KOPT-K1 (cell line): ENCODE results near the gene ZNF552.
"Not testable (repeated sequence)": the region's sequence is repeated elsewhere in the genome, so short reads cannot be mapped to it uniquely, and the experiment has no call there.

Experiments used
- H3K27ac ChIP-seq: fragments of 200-600 bp; sonication (generic); 2 replicates; pipeline ENCODE4 v1.5.1; 2016; ENCODE audit warnings: antibody characterized with exemption, mild to moderate bottlenecking, low read depth, low read length; ENCODE audit not compliant: poor library complexity, severe bottlenecking
- H3K36me3 ChIP-seq: fragments of 200-600 bp; sonication (generic); 2 replicates; pipeline ENCODE4 v1.5.1; 2017; ENCODE audit warnings: antibody characterized with exemption, mild to moderate bottlenecking, low read length, moderate library complexity; ENCODE audit not compliant: insufficient read depth
- H3K9me3 ChIP-seq: fragments of 200-600 bp; sonication (generic); 2 replicates; pipeline ENCODE4 v1.5.1; 2017; ENCODE audit warnings: antibody characterized with exemption, low read length, mild to moderate bottlenecking; ENCODE audit not compliant: insufficient read depth, poor library complexity, severe bottlenecking

ZNF552 gene

DNA sequence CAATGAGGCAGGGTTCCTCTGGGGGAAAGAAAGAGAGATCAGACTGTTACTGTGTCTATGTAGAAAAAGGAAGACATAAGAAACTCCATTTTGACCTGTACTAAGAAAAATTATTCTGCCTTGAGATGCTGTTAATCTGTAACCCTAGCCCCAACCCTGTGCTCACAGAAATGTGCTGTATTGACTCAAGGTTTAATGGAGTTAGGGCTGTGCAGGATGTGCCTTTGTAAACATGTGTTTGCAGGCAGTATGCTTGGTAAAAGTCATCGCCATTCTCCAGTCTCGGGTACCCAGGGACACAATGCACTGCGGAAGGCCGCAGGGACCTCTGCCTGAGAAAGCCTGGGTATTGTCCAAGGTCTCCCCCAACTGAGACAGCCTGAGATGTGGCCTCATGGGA lies 8.9 kb upstream of the ZNF552 start:
- peaks cover 68% of the 10 kb centered on the region for H3K36me3 ChIP-seq
- H3K9me3 ChIP-seq, H3K27ac ChIP-seq: not testable (repeated sequence)

DNA sequence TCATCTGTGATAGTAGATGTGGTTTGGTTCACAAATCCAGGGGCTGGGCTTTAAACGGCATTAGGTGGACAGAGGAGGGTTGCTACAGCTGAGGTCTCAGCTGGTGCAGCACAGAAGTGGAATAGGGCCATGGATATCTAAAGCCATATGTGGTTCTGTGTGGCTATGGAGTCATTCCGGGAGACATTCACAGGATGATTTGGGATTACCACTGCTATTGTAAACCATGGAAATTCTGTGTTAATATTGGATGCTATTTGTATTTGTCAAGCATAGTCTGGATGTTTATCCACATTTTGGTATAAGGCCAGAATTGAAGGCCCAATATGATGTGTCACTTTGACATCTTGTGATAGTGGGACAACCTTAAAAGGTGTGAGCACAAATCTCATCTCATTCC lies 8.4 kb upstream of the ZNF552 start:
- not testable (repeated sequence) for H3K27ac ChIP-seq, H3K9me3 ChIP-seq
- H3K36me3 ChIP-seq, result peaks cover 64% of the 10 kb centered on the region

DNA sequence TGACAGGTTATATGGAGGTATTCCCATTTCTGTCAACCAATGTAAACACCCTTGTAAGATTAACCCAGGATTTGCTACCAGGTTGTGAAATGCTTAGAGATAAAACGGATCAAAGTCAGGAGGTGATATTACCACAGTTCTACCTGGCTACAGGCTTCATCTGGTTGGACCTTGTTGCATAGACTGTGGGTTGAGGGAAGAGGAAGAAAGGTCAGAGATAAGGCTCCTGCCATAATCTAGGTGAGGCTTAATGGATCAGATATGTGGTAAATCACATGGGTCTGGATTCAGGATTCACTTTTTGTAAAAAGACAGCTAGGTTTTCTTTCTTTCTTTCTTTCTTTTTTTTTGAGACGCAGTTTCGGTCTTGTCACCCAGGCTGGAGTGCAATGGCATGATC lies 6.8 kb upstream of the ZNF552 start:
- not testable (repeated sequence) for H3K27ac ChIP-seq, H3K9me3 ChIP-seq
- peaks cover 51% of the 10 kb centered on the region for H3K36me3 ChIP-seq

DNA sequence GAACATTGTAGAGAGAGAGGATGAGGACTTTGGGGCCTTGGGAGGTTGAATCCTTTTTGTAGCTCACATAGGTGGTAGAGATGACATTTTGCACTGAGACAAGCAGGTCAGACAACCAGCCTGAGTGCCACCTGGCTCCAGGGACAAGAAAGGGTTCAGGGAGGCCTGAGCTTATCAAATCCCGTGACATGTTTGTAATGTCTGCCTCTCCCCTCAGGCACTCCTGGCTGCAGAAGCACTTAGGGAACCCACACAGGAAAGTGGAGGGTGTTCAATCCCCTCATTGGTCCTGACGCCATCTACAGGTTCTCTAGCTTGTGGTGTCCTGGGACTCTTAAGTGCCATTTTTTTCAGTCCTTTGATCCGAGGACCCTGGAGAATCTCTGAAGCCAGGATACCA lies 6.4 kb upstream of the ZNF552 start:
- not testable (repeated sequence) for H3K9me3 ChIP-seq
- H3K27ac ChIP-seq, result peak overlapping the region; percentile 76
- H3K36me3 ChIP-seq, result peaks cover 47% of the 10 kb centered on the region

DNA sequence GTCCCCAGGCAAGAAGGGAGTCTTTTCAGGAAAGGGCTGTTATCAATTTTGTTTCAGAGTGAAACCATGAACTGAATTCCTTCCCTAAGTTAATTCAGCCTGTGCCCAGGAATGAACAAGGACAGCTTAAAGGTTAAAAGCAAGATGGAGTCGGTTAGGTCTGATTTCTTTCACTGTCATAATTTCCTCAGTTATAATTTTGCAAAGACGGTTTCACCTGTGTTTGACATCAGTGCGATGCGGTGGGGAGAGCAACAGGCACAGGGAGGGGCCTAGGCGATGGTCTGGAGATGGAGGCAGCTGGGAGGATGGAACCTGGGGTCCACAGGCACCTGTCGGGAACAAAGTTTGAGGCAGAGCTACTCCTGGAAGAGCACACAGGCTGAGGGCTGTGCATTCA lies 5.9 kb upstream of the ZNF552 start:
- Histone ChIP-seq H3K36me3 (peaks cover 42% of the 10 kb centered on the region), H3K27ac (peak overlapping the region; percentile 76), H3K9me3 (no peaks in the 10 kb centered on the region)

DNA sequence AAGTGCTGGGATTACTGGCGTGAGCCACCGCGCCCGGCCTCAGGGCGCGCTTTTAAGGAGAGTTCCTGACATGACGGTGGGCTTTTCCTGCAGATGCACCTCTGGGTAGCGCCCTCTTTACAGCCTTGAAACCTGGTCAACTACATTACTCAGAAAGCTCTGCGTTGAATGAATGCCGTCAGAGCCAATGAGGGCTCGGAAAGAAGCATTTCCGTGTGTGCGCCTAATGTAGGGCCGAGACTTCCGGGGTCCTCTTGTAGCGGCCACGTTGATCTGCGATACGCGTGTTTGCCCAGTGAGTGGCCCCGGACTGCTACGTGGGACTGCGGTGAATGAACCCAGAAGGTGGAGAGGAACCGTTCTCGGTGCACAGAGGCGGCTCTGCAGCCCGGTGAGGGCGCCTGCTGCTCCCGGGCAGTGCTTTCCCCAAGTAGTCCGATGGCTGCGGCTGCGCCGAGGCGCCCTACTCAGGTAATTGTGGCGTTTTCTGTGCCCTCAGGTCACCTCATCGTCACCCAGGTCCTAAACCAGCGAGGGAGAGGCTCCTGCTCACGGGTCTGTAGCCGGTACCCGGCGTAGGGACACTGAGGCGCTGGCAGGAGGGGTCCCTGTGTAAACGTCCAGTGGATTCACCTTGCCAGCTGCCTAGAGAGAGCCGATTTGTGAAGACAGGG lies 4.9 kb upstream of the ZNF552 start:
- peaks cover 32% of the 10 kb centered on the region for H3K36me3 ChIP-seq
- no peaks in the 10 kb centered on the region for H3K9me3 ChIP-seq
- peak overlapping the region; percentile 76 for H3K27ac ChIP-seq

DNA sequence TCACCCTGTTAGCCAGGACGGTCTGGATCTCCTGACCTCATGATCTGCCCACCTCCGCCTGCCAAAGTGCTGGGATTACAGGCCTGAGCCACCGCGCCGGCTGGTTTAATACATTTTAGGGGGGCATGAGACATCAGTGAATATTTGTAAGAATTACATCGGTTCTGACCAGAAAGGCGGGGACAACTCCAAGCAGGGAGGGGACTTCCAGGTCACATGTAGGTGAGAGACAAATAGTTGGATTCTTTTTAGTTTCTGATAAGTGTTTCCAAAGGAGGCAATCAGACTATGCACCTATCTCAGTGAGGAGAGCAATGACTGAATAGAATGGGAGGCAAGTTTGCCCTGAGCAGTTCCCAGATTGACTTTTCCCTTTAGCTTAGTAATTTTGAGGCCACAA lies 3.7 kb upstream of the ZNF552 start:
- H3K9me3 ChIP-seq, result no peaks in the 10 kb centered on the region
- H3K36me3 ChIP-seq, result peaks cover 20% of the 10 kb centered on the region
- no peak overlapping the region for H3K27ac ChIP-seq

DNA sequence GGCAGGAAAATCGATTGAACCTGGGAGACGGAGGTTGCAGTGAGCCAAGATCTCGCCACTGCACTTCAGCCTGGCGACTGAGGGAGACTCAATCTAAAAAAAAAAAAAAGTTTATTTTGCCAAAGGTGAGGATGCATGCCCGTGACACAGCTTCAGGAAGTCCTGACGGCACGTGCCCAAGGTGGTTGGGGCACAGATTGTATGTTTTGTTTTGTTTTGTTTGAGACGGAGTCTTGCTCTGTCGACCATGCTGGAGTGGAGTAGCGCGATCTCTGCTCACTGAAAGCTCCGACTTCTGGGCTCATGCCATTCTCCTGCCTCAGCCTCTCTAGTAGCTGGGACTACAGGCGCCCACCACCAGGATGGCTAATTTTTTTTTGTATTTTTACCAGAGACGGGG lies 3.3 kb upstream of the ZNF552 start:
- no peak overlapping the region for H3K27ac ChIP-seq

DNA sequence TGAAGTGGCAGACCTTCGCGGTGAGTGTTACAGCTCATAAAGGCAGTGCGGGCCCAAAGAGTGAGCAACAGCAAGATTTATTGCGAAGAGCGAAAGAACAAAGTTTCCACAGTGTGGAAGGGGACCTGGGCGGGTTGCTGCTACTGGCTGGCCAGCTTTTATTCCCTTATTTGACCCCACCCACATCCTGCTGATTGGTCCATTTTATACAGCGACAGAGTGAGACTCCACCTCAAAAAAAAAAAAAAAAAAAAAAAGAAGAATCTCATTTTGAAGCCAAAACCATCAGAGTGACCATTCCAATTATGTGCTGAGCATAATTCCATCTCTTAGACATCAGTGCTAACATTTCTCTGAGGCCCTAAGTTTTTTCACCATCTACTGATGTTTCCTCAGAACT lies 1.9 kb upstream of the ZNF552 start:
- Histone ChIP-seq H3K27ac (no peak overlapping the region), H3K9me3 (no peaks in the 10 kb centered on the region)

More for the DNA sequence above, 3.3 kb upstream of the ZNF552 start:
- Histone ChIP-seq H3K36me3 (peaks cover 18% of the 10 kb centered on the region), H3K9me3 (no peaks in the 10 kb centered on the region)

DNA sequence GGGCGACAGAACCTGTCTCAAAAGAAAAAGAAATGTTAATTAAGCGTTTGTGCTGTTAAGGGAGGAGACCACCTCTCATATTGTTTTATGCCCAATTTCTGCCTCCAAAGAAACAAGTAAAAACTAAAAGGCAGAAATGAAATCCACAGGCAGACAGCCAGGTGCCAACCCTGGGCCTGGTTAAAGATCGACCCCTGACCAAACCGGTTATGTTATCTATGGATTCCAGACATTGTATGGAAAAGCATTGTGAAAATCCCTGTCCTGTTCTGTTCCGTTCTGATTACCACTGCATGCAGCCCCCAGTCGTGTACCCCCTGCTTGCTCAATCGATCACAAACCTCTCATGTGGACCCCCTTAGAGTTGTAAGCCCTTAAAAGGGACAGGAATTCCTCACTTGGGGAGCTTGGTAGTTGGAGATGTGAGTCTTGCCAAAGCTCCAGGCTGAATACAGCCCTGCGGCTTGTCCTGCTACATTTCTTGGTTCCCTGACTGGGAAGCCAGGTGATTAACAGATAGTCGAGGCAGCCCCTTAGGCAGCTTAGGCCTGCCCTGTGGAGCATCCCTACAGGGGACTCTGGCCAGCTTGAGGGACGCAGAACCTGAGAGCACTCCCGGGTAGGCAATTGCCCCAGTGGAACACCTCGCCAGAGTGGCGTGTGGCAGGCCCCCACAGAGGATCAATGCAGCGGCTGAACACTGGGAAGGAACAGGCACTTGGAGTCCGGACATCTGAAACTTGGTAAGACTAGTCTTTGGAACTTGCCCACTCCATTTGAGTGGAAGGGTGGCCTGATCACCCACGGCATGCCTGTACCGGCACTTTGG lies 748 bp upstream of the ZNF552 start:
- H3K9me3 ChIP-seq, result no peaks in the 10 kb centered on the region
- H3K27ac ChIP-seq, result peak overlapping the region; percentile 67
- peaks cover 16% of the 10 kb centered on the region for H3K36me3 ChIP-seq

More for the DNA sequence above, 1.9 kb upstream of the ZNF552 start:
- peaks cover 13% of the 10 kb centered on the region for H3K36me3 ChIP-seq

DNA sequence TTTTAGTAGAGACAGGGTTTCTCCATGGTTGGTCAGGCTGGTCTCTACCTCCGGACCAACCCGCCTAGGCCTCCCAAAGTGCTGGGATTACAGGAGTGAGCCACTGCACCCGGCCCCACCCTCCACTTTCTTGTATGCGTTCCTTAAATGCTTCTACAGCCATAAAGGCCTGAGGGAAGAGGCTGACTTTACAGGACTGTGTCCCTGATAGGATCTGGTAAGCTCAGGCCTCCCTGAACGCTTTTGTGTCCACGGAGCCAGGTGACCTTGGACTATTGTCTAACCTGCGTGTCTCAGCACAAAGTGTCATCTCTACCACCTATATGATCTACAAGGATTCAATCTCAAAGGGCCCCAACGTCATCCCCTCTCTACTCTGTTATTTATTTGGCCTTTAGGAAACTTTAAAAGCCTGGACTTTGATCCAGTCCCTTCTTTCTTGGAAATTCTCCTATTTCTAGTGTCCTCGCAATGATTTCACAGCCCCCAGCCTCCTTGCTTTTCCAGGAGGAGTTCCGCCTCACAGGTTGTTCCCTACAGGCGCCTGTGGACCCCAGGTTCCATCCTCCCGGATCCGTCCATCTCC lies 701 bp downstream of the ZNF552 start:
- Histone ChIP-seq H3K36me3 (peaks cover 30% of the 10 kb centered on the region), H3K27ac (peak overlapping the region; percentile 67), H3K9me3 (no peaks in the 10 kb centered on the region)

DNA sequence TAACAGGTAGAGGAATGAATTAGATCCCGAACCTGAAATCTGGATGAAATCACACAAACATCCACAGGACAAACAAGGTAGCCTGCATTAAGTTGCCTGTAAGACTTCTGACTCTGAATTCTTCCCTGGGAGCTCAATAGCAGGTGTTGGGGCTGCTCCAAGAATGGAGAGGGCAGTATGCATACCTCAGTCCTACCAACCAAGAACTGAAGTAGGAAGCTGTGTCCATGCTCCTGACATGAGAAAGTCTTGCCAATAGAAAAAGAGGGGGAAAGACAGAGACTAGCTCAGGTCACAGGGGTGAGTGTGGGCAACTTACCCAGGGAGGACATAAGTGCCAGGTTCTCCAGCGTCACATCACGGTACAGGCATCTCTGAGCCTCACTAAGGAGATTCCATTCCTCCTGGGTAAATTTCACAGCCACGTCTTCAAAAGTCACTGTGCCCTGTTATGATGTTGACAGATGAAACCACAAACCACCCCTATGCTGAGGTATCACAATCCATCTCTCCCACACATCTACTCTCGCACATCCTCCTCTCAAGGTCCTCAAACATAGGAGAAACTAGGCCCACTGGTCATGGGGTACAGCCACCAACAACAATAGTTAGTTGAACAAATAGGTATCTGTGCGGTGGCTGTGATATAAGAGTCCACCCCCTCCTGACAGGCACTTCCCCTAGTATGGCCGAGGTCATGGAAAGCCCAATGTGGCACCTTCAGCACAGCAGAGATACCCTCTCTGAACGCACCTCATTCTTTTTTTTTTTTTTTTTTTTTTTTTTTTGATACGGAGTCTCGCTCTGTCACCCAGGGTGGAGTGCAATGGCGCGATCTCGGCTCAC lies 1.5 kb downstream of the ZNF552 start:
- peaks cover 38% of the 10 kb centered on the region for H3K36me3 ChIP-seq
- H3K9me3 ChIP-seq, H3K27ac ChIP-seq: not testable (repeated sequence)

DNA sequence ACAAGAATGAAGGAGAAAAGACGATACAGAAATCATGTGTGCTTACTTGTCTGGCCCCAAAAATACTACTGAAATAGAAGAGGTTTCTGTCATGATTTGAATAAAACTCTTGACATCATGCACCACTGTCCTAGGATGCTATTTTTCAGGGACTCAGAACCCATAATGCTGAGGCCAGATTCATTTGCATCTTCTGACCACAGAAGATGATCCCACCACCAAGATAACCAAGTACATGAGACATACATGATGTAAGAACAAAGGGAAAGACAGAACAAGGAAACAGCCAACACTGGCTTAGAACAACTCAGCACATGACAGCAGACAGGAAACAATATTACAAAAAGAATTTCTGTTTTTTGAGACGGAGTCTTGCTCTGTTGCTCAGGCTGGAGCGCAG lies 2.5 kb downstream of the ZNF552 start:
- H3K27ac ChIP-seq, result no peak overlapping the region
- H3K36me3 ChIP-seq, result peaks cover 47% of the 10 kb centered on the region
- no peaks in the 10 kb centered on the region for H3K9me3 ChIP-seq

DNA sequence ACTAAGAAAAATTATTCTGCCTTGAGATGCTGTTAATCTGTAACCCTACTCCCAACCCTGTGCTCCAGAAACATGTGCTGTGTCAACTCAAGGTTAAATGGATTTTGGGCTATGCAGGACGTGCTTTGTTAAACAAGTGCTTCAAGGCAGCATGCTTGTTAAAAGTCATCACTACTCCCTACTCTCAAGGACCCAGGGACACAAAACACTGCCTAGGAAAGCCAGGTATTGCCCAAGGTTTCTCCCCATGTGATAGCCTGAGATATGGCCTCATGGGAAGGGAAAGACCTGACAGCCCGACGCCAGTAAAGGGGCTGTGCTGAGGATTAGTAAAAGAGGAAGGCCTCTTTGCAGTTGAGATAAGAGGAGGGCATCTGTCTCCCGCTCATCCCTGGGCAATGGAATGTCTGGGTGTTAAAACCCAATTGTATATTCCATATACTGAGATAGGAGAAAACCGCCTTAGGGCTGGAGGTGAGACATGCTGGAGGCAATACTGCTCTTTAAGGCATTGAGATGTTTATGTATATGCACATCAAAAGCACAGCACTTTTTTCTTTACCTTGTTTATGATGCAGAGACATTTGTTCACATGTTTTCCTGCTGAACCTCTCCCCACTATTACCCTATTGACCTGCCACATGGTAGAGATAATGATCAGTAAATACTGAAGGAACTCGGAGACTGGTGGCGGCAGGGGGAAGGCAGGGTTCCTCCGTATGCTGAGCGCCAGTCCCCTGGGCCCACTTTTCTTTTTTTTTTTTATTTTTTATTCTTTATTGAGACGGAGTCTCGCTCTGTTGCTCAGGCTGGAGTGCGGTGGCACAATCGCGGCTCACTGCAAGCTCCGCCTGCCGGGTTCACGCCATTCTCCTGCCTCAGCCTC lies 4.1 kb downstream of the ZNF552 start:
- not testable (repeated sequence) for H3K27ac ChIP-seq, H3K9me3 ChIP-seq
- peaks cover 63% of the 10 kb centered on the region for H3K36me3 ChIP-seq
